ENCODE measurements around the gene MLX.

GRCh38 chr17:42518755-42519545 lies 48.0 kb upstream of the MLX start:
- TF ChIP-seq EZH2 (IDR thresholded peaks at IDR 0.05; ENCODE audit: insufficient read depth, poor library complexity, severe bottlenecking) = no peak
- TF ChIP-seq EZH2phosphoT487 (IDR thresholded peaks at IDR 0.05; ENCODE audit: insufficient read depth, low read depth) = no peak
